ENCODE data around the gene IL2RA.
"Not testable (repeated sequence)": the region's sequence is repeated elsewhere in the genome, so short reads cannot be mapped to it uniquely, and the experiment has no call there.

The IL2RA gene

GRCh38 chr10:6011558-6011957, 50.6 kb downstream of the IL2RA start:
- DNase-seq = no peak

GRCh38 chr10:6010569-6010968, 51.6 kb downstream of the IL2RA start:
- DNase-seq = no peak

GRCh38 chr10:6009961-6010360, 52.2 kb downstream of the IL2RA start:
- DNase-seq = no peak

- DNase-seq = no peak
These were observed 53.0 kb downstream of the IL2RA start for GRCh38 chr10:6009150-6009549.

- DNase-seq = no peak
These were observed 53.5 kb downstream of the IL2RA start for GRCh38 chr10:6008497-6009142.

GRCh38 chr10:6006991-6007390, 55.2 kb downstream of the IL2RA start:
- DNase-seq = no peak

- DNase-seq = no peak
These were observed 55.6 kb downstream of the IL2RA start for GRCh38 chr10:6006546-6006945.

- DNase-seq = no peak
These were observed 56.2 kb downstream of the IL2RA start for GRCh38 chr10:6005856-6006395.

GRCh38 chr10:6005161-6005804, 56.9 kb downstream of the IL2RA start:
- not testable (repeated sequence) for DNase-seq

GRCh38 chr10:6002809-6003510, 59.2 kb downstream of the IL2RA start:
- no peak for DNase-seq

GRCh38 chr10:5999440-6000165, 62.6 kb downstream of the IL2RA start:
- DNase-seq = no peak

- no peak for DNase-seq
These were observed 65.5 kb downstream of the IL2RA start for GRCh38 chr10:5996696-5997095.

- no peak for DNase-seq
These were observed 69.8 kb downstream of the IL2RA start for GRCh38 chr10:5992398-5992797.

- no peak for DNase-seq
These were observed 70.5 kb downstream of the IL2RA start for GRCh38 chr10:5991708-5992107.

GRCh38 chr10:5989756-5990155, 72.4 kb downstream of the IL2RA start:
- DNase-seq = no peak

GRCh38 chr10:5988336-5988920, 73.7 kb downstream of the IL2RA start:
- no peak for DNase-seq

GRCh38 chr10:5987747-5988146, 74.4 kb downstream of the IL2RA start:
- DNase-seq = no peak

GRCh38 chr10:5985029-5985428, 77.1 kb downstream of the IL2RA start:
- no peak for DNase-seq

GRCh38 chr10:5983774-5984173, 78.4 kb downstream of the IL2RA start:
- DNase-seq = no peak

- no peak for DNase-seq
These were observed 80.6 kb downstream of the IL2RA start for GRCh38 chr10:5981529-5981928.

- DNase-seq = no peak
These were observed 84.0 kb downstream of the IL2RA start for GRCh38 chr10:5978230-5978489.

- DNase-seq = peak; percentile 41
These were observed 84.5 kb downstream of the IL2RA start, which contains the start of gene IL15RA for GRCh38 chr10:5977471-5978229. Gene IL15RA (minus strand): TSS chr10:5977543. CDS start chr10:5977492, 51 bp downstream.

Data from T1000 (cell line).